ENCODE data around the gene KRT36.

KRT36 gene

GRCh38 chr17:41448506-41448905 is 41.2 kb downstream of the KRT36 start:
- Histone ChIP-seq H4K91ac (ENCODE audit: low read depth, low read length, poor library complexity) (no peak overlapping the region), H3K23ac (ENCODE audit: low read depth, low read length, poor library complexity) (no peak overlapping the region), H3K4me1 (ENCODE audit: control insufficient read depth in 2 of 2, insufficient read depth in 1 of 2, low read depth in 1 of 2, low read length in 2 of 2) (no peaks in the 10 kb centered on the region), H3K4me3 (ENCODE audit: low read length in 2 of 2) (no peak overlapping the region), H3K27ac (replicated peaks; ENCODE audit: low read length) (no peak overlapping the region), H3K14ac (ENCODE audit: low read length) (no peak overlapping the region), H2BK15ac (ENCODE audit: low read length) (no peak overlapping the region), H2BK120ac (ENCODE audit: low read depth, low read length) (no peak overlapping the region), H3K4ac (ENCODE audit: low read length) (no peak overlapping the region), H3K9me3 (replicated peaks in 1 of 2; ENCODE audit: control insufficient read depth in 2 of 2, insufficient read depth in 1 of 2, low read depth in 1 of 2, low read length in 2 of 2) (peaks cover 0 to 7% of the 10 kb centered on the region in 2 donors), H3K18ac (ENCODE audit: low read length) (no peak overlapping the region), H2BK12ac (ENCODE audit: low read length) (no peak overlapping the region), H3K27me3 (ENCODE audit: control insufficient read depth in 3 of 3, insufficient read depth in 3 of 3, low read depth in 1 of 3, low read length in 3 of 3) (no peaks in the 10 kb centered on the region), H3K4me2 (ENCODE audit: insufficient read depth, low read length, poor library complexity, severe bottlenecking) (no peak overlapping the region), H3K9ac (ENCODE audit: low read depth, low read length, poor library complexity) (no peak overlapping the region), H3K36me3 (replicated peaks in 1 of 2; ENCODE audit: control insufficient read depth in 2 of 2, insufficient read depth in 2 of 2, low read length in 2 of 2) (no peaks in the 10 kb centered on the region), H2AFZ (ENCODE audit: low read length) (no peak overlapping the region), H2BK5ac (ENCODE audit: low read length) (no peak overlapping the region), H2AK5ac (ENCODE audit: low read depth, low read length) (no peak overlapping the region), H4K8ac (ENCODE audit: low read depth, low read length) (no peak overlapping the region), H3K79me1 (ENCODE audit: low read depth, low read length) (no peaks in the 10 kb centered on the region)
- no CpG with 5 or more reads among the region's 2 CpGs for WGBS, 2 donors (ENCODE audit: extremely low coverage in 2 of 2, insufficient read length in 2 of 2, insufficient replicate concordance in 1 of 2)
- no peak for DNase-seq (ENCODE audit: low spot score)

- no peak overlapping the region for H3K23ac ChIP-seq (ENCODE audit: low read depth, low read length, poor library complexity)
- no peak overlapping the region for H3K27ac ChIP-seq (replicated peaks; ENCODE audit: low read length)
- whole genome bisulfite sequencing, 2 donors (ENCODE audit: extremely low coverage in 2 of 2, insufficient read length in 2 of 2, insufficient replicate concordance in 1 of 2) = no CpG with 5 or more reads among the region's 2 CpGs
- no peak overlapping the region for H3K9ac ChIP-seq (ENCODE audit: low read depth, low read length, poor library complexity)
- H3K14ac ChIP-seq (ENCODE audit: low read length) = no peak overlapping the region
- H3K79me1 ChIP-seq (ENCODE audit: low read depth, low read length) = no peaks in the 10 kb centered on the region
- H3K4ac ChIP-seq (ENCODE audit: low read length) = no peak overlapping the region
- no peak overlapping the region for H4K91ac ChIP-seq (ENCODE audit: low read depth, low read length, poor library complexity)
- H3K4me1 ChIP-seq (ENCODE audit: control insufficient read depth in 2 of 2, insufficient read depth in 1 of 2, low read depth in 1 of 2, low read length in 2 of 2) = no peaks in the 10 kb centered on the region
- H3K27me3 ChIP-seq (ENCODE audit: control insufficient read depth in 3 of 3, insufficient read depth in 3 of 3, low read depth in 1 of 3, low read length in 3 of 3) = peaks cover 0 to 5% (median 0%) of the 10 kb centered on the region in 3 experiments
- no peak overlapping the region for H2BK15ac ChIP-seq (ENCODE audit: low read length)
- H3K36me3 ChIP-seq (replicated peaks in 1 of 2; ENCODE audit: control insufficient read depth in 2 of 2, insufficient read depth in 2 of 2, low read length in 2 of 2) = no peaks in the 10 kb centered on the region
- no peak overlapping the region for H2AFZ ChIP-seq (ENCODE audit: low read length)
- no peak overlapping the region for H2BK12ac ChIP-seq (ENCODE audit: low read length)
- no peak overlapping the region for H2AK5ac ChIP-seq (ENCODE audit: low read depth, low read length)
- H2BK5ac ChIP-seq (ENCODE audit: low read length) = no peak overlapping the region
- no peak for DNase-seq (ENCODE audit: low spot score)
- no peak overlapping the region for H4K8ac ChIP-seq (ENCODE audit: low read depth, low read length)
- no peak overlapping the region for H3K18ac ChIP-seq (ENCODE audit: low read length)
- no peak overlapping the region for H3K4me3 ChIP-seq (ENCODE audit: low read length in 2 of 2)
- no peak overlapping the region for H2BK120ac ChIP-seq (ENCODE audit: low read depth, low read length)
- H3K9me3 ChIP-seq (replicated peaks in 1 of 2; ENCODE audit: control insufficient read depth in 2 of 2, insufficient read depth in 1 of 2, low read depth in 1 of 2, low read length in 2 of 2) = peaks cover 0 to 2% of the 10 kb centered on the region in 2 donors
- no peak overlapping the region for H3K4me2 ChIP-seq (ENCODE audit: insufficient read depth, low read length, poor library complexity, severe bottlenecking)
Observed at GRCh38 chr17:41446806-41447205, 42.9 kb downstream of the KRT36 start.

GRCh38 chr17:41444640-41445039 is 45.1 kb downstream of the KRT36 start:
- no peaks in the 10 kb centered on the region for H3K79me1 ChIP-seq (ENCODE audit: low read depth, low read length)
- no peak overlapping the region for H2BK12ac ChIP-seq (ENCODE audit: low read length)
- no peak overlapping the region for H2AFZ ChIP-seq (ENCODE audit: low read length)
- H3K27ac ChIP-seq (replicated peaks; ENCODE audit: low read length) = no peak overlapping the region
- H3K4ac ChIP-seq (ENCODE audit: low read length) = no peak overlapping the region
- H3K18ac ChIP-seq (ENCODE audit: low read length) = no peak overlapping the region
- H2AK5ac ChIP-seq (ENCODE audit: low read depth, low read length) = no peak overlapping the region
- H2BK15ac ChIP-seq (ENCODE audit: low read length) = no peak overlapping the region
- no peak overlapping the region for H2BK5ac ChIP-seq (ENCODE audit: low read length)
- H3K23ac ChIP-seq (ENCODE audit: low read depth, low read length, poor library complexity) = no peak overlapping the region
- no peak overlapping the region for H2BK120ac ChIP-seq (ENCODE audit: low read depth, low read length)
- no peak overlapping the region for H3K9ac ChIP-seq (ENCODE audit: low read depth, low read length, poor library complexity)
- H3K14ac ChIP-seq (ENCODE audit: low read length) = no peak overlapping the region
- H3K9me3 ChIP-seq (replicated peaks in 1 of 2; ENCODE audit: control insufficient read depth in 2 of 2, insufficient read depth in 1 of 2, low read depth in 1 of 2, low read length in 2 of 2) = no peaks in the 10 kb centered on the region
- H3K4me3 ChIP-seq (ENCODE audit: low read length in 2 of 2) = no peak overlapping the region
- no peak overlapping the region for H4K8ac ChIP-seq (ENCODE audit: low read depth, low read length)
- no peak overlapping the region for H4K91ac ChIP-seq (ENCODE audit: low read depth, low read length, poor library complexity)
- no peaks in the 10 kb centered on the region for H3K4me1 ChIP-seq (ENCODE audit: control insufficient read depth in 2 of 2, insufficient read depth in 1 of 2, low read depth in 1 of 2, low read length in 2 of 2)
- DNase-seq (ENCODE audit: low spot score) = no peak
- H3K4me2 ChIP-seq (ENCODE audit: insufficient read depth, low read length, poor library complexity, severe bottlenecking) = no peak overlapping the region
- no peaks in the 10 kb centered on the region for H3K36me3 ChIP-seq (replicated peaks in 1 of 2; ENCODE audit: control insufficient read depth in 2 of 2, insufficient read depth in 2 of 2, low read length in 2 of 2)
- WGBS, 2 donors (ENCODE audit: extremely low coverage in 2 of 2, insufficient read length in 2 of 2, insufficient replicate concordance in 1 of 2) = no CpG with 5 or more reads among the region's 3 CpGs
- peaks cover 0 to 5% (median 0%) of the 10 kb centered on the region in 3 experiments for H3K27me3 ChIP-seq (ENCODE audit: control insufficient read depth in 3 of 3, insufficient read depth in 3 of 3, low read depth in 1 of 3, low read length in 3 of 3)

- Histone ChIP-seq H4K8ac (ENCODE audit: low read depth, low read length) (no peak overlapping the region), H2AFZ (ENCODE audit: low read length) (no peak overlapping the region), H4K91ac (ENCODE audit: low read depth, low read length, poor library complexity) (no peak overlapping the region), H3K18ac (ENCODE audit: low read length) (no peak overlapping the region), H3K4me2 (ENCODE audit: insufficient read depth, low read length, poor library complexity, severe bottlenecking) (no peak overlapping the region), H2BK12ac (ENCODE audit: low read length) (no peak overlapping the region), H2BK15ac (ENCODE audit: low read length) (no peak overlapping the region), H3K14ac (ENCODE audit: low read length) (no peak overlapping the region), H3K27me3 (ENCODE audit: control insufficient read depth in 3 of 3, insufficient read depth in 3 of 3, low read depth in 1 of 3, low read length in 3 of 3) (peaks cover 0 to 5% (median 0%) of the 10 kb centered on the region in 3 experiments), H3K9ac (ENCODE audit: low read depth, low read length, poor library complexity) (no peak overlapping the region), H3K9me3 (replicated peaks in 1 of 2; ENCODE audit: control insufficient read depth in 2 of 2, insufficient read depth in 1 of 2, low read depth in 1 of 2, low read length in 2 of 2) (no peaks in the 10 kb centered on the region), H3K4ac (ENCODE audit: low read length) (no peak overlapping the region), H3K23ac (ENCODE audit: low read depth, low read length, poor library complexity) (no peak overlapping the region), H3K36me3 (replicated peaks in 1 of 2; ENCODE audit: control insufficient read depth in 2 of 2, insufficient read depth in 2 of 2, low read length in 2 of 2) (no peaks in the 10 kb centered on the region), H2BK120ac (ENCODE audit: low read depth, low read length) (no peak overlapping the region), H3K4me1 (ENCODE audit: control insufficient read depth in 2 of 2, insufficient read depth in 1 of 2, low read depth in 1 of 2, low read length in 2 of 2) (no peaks in the 10 kb centered on the region), H3K4me3 (ENCODE audit: low read length in 2 of 2) (no peak overlapping the region), H3K27ac (replicated peaks; ENCODE audit: low read length) (no peak overlapping the region), H2BK5ac (ENCODE audit: low read length) (no peak overlapping the region), H2AK5ac (ENCODE audit: low read depth, low read length) (no peak overlapping the region), H3K79me1 (ENCODE audit: low read depth, low read length) (no peaks in the 10 kb centered on the region)
- no CpG with 5 or more reads among the region's 1 CpG for WGBS, 2 donors (ENCODE audit: extremely low coverage in 2 of 2, insufficient read length in 2 of 2, insufficient replicate concordance in 1 of 2)
- no peak for DNase-seq (ENCODE audit: low spot score)
Observed at GRCh38 chr17:41444186-41444585, 45.5 kb downstream of the KRT36 start.

All from neuronal stem cell (in vitro differentiated cells).